Measurements from ENCODE around the gene LRRN2.

LRRN2 gene

GRCh38 chr1:204680051-204680450 lies 5.5 kb downstream of the LRRN2 start:
- DNase-seq (ENCODE audit: low read depth) = no peak
- no peak overlapping the region for H3K4me3 ChIP-seq (ENCODE audit: low read length)
- TF ChIP-seq CTCF (conservative IDR thresholded peaks at IDR 0.05; ENCODE audit: low read depth, low read length) = no peak

GRCh38 chr1:204678721-204679475 lies 6.6 kb downstream of the LRRN2 start:
- no peak for DNase-seq (ENCODE audit: low read depth)
- H3K4me3 ChIP-seq (ENCODE audit: low read length) = no peak overlapping the region
- TF ChIP-seq CTCF (conservative IDR thresholded peaks at IDR 0.05; ENCODE audit: low read depth, low read length) = no peak

- TF ChIP-seq CTCF (conservative IDR thresholded peaks at IDR 0.05; ENCODE audit: low read depth, low read length) = no peak
- no peak for DNase-seq (ENCODE audit: low read depth)
- H3K4me3 ChIP-seq (ENCODE audit: low read length) = no peak overlapping the region
These were observed 7.7 kb downstream of the LRRN2 start for GRCh38 chr1:204677864-204678263.

GRCh38 chr1:204676043-204676442 lies 9.5 kb downstream of the LRRN2 start:
- no peak for TF ChIP-seq CTCF (conservative IDR thresholded peaks at IDR 0.05; ENCODE audit: low read depth, low read length)
- DNase-seq (ENCODE audit: low read depth) = no peak
- no peak overlapping the region for H3K4me3 ChIP-seq (ENCODE audit: low read length)

GRCh38 chr1:204673909-204674649 lies 11.5 kb downstream of the LRRN2 start:
- DNase-seq (ENCODE audit: low read depth) = no peak
- no peak for TF ChIP-seq CTCF (conservative IDR thresholded peaks at IDR 0.05; ENCODE audit: low read depth, low read length)

GRCh38 chr1:204673209-204673608 lies 12.3 kb downstream of the LRRN2 start:
- H3K4me3 ChIP-seq (ENCODE audit: low read length) = no peak overlapping the region
- no peak for TF ChIP-seq CTCF (conservative IDR thresholded peaks at IDR 0.05; ENCODE audit: low read depth, low read length)
- DNase-seq (ENCODE audit: low read depth) = no peak

More at GRCh38 chr1:204673909-204674649, 11.5 kb downstream of the LRRN2 start:
- no peak overlapping the region for H3K4me3 ChIP-seq (ENCODE audit: low read length)

All from retinal pigment epithelial cell (primary cell).